Cortex of kidney (tissue), 1 donor: ENCODE measurements around the gene VPS51.
A peak's percentile ranks its signal among the peaks of the same experiment; 100 is the strongest.

ENCODE experiments used
- DNase-seq: peaks from one replicate; lab custom pipeline; 2025; lab: John Stamatoyannopoulos, UW

The VPS51 gene

GRCh38 chr11:65119670-65119995 is 23.6 kb downstream of the VPS51 start:
- no peak for DNase-seq

- no peak for DNase-seq
These were observed 24.8 kb downstream of the VPS51 start for GRCh38 chr11:65120831-65121230.

GRCh38 chr11:65121447-65121864 is 25.4 kb downstream of the VPS51 start:
- DNase-seq = no peak

- DNase-seq = peak; percentile 60
These were observed 26.1 kb downstream of the VPS51 start, which contains the start of the genes FAU and MRPL49 for GRCh38 chr11:65121865-65122696. Gene FAU (minus strand): TSS chr11:65122134. CDS start chr11:65121813, 321 bp downstream. Gene MRPL49 (plus strand): TSS chr11:65122321. CDS start chr11:65122347, 26 bp downstream.

- no peak for DNase-seq
These were observed 28.6 kb downstream of the VPS51 start for GRCh38 chr11:65124480-65125196.

- DNase-seq = no peak
These were observed 29.4 kb downstream of the VPS51 start for GRCh38 chr11:65125197-65126056.

GRCh38 chr11:65126624-65127274 is 30.7 kb downstream of the VPS51 start:
- DNase-seq = no peak

GRCh38 chr11:65127473-65128181 is 31.6 kb downstream of the VPS51 start:
- DNase-seq = no peak

GRCh38 chr11:65128182-65129145 is 32.5 kb downstream of the VPS51 start:
- DNase-seq = no peak

GRCh38 chr11:65129649-65130441 is 33.8 kb downstream of the VPS51 start:
- no peak for DNase-seq

- DNase-seq = no peak
These were observed 34.8 kb downstream of the VPS51 start for GRCh38 chr11:65130631-65131416.

- no peak for DNase-seq
These were observed 35.4 kb downstream of the VPS51 start for GRCh38 chr11:65131417-65131776.

- DNase-seq = no peak
These were observed 35.9 kb downstream of the VPS51 start for GRCh38 chr11:65131895-65132237.

GRCh38 chr11:65132238-65132987 is 36.4 kb downstream of the VPS51 start:
- no peak for DNase-seq

GRCh38 chr11:65132988-65133700 is 37.1 kb downstream of the VPS51 start:
- no peak for DNase-seq

- no peak for DNase-seq
These were observed 37.7 kb downstream of the VPS51 start for GRCh38 chr11:65133724-65134123.
